GM18505 (cell line): ENCODE results near the gene LPCAT1.
"Not testable (repeated sequence)": the region's sequence is repeated elsewhere in the genome, so short reads cannot be mapped to it uniquely, and the experiment has no call there.

Experiments used
- ATAC-seq: cut with Tn5 transposase; IDR thresholded peaks from one replicate; pipeline ENCODE4 v1.9.1; 2021; ENCODE audit not compliant: unreplicated experiment
- POLR2A ChIP-seq: IDR thresholded peaks from 4 replicates; pipeline ENCODE4 v1.6.1; 2011; ENCODE audit warnings: borderline replicate concordance; ENCODE audit not compliant: insufficient read depth, insufficient read length; ENCODE audit errors: extremely low read depth

The LPCAT1 gene

DNA sequence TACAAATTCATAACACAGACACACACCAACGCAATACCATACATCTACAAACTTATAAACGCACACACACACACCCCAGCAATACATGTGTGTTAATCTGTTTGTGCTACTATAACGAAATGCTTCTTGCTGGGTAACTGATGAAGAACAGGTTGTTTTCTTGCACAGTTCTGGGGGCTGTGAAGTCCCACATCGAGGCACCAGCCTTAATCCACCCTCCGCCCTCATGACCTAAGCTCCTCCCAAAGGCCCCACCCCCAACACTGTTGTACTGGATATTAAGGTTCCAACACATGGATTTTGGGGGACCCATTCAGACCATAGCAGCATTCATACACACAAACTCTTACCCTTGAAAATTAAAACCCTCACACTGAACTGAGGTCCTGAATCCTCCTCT lies 38.8 kb upstream of the LPCAT1 start:
- ATAC-seq: no peak
- TF ChIP-seq POLR2A: no peak

DNA sequence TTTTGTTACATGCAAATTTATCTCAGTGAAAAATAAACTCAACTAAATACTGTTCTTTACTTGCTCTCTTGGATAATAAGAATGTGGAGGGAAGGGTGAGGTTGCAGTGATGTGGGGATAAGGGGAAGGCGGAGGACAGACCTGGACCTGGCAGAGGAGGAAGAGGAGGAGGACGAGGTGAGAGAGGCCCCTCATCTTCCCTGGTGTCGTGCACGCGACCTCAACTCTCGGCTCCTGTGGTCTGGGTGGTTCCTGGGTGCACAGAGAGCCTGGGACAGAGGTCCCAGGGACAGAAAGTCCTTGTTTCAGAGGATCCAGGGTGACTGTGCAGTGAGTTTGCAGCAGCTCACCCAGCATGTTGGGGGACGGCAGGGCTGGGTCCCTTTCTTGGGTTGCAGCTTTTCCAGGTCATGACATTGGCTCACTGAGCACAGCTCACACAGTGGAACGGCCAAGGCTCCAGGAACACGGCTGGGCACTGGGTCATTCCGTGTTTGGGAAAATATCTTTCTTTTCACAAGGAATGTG lies 37.7 kb upstream of the LPCAT1 start:
- no peak for ATAC-seq
- TF ChIP-seq POLR2A: no peak

DNA sequence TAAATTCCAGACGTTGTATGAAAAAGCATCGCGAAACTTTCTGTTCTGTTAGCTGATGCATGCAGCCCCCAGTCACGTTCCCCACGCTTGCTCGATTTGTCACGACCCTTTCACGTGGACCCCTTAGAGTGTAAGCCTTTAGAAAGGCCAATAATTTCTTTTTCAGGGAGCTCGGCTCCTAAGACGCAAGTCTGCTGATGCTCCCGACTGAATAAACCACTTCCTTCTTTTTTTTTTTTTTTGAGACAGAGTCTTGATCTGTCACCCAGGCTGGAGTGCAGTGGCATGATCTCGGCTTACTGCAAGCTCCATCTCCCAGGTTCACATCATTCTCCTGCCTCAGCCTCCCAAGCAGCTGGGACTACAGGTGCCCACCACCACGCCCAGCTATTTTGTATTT lies 36.7 kb upstream of the LPCAT1 start:
- ATAC-seq: not testable (repeated sequence)

DNA sequence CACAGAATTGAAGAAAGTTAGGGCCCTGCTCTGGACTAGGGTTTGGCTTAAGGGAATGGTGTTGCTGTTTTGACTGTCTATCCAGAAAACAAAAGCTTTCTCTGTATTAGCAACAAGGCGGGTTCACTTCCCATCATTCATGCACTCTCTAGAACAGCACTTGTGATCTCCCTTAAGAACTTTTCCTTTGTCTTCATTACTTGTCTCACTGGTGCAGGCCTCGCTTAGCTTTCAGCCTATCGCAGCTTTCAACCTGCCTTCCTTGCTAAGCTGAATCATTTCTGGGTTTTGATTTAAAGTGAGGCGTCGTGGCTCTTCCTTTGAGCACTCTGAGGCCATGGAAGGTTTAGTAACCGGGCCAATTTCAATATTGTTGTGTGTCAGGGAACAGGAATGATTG lies 35.2 kb upstream of the LPCAT1 start:
- no peak for ATAC-seq
- no peak for TF ChIP-seq POLR2A

DNA sequence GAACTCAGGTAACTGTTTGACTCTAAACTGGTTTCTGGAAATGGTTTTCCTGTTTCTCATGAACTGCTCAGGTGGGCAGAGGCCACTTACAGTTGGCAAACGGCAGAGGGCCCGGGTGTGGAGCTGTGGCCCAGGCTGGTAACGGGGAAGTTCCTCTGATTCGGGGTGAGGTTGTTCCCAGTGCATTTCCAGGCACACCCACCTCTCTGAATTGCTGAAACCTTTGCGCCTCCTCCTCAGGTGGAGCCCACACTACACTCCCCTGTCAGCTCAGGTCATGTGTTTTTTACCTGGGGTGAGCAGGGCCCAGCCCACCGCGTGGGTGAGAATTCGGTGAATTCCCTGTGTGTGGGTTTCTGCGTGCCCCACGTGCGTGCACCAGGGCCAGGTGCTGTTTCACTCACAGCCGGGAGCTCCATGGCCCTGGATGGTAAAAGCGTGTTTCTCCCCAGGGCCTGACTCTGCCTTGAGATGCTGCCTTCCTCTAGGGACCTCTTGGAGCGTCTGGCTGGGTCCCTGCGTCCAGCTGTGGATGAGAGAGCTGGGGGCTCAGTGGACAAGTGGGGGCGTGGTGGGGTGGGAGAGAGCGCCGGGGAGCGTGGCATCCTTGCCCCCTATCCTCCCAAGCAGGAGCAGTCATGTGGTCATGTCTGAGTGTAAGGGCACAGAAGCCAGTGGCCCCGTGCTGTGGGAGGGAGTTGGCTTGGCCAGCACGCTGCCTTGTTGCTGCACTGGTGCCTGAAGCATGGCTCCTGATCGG lies 33.5 kb upstream of the LPCAT1 start:
- no peak for ATAC-seq
- no peak for TF ChIP-seq POLR2A

DNA sequence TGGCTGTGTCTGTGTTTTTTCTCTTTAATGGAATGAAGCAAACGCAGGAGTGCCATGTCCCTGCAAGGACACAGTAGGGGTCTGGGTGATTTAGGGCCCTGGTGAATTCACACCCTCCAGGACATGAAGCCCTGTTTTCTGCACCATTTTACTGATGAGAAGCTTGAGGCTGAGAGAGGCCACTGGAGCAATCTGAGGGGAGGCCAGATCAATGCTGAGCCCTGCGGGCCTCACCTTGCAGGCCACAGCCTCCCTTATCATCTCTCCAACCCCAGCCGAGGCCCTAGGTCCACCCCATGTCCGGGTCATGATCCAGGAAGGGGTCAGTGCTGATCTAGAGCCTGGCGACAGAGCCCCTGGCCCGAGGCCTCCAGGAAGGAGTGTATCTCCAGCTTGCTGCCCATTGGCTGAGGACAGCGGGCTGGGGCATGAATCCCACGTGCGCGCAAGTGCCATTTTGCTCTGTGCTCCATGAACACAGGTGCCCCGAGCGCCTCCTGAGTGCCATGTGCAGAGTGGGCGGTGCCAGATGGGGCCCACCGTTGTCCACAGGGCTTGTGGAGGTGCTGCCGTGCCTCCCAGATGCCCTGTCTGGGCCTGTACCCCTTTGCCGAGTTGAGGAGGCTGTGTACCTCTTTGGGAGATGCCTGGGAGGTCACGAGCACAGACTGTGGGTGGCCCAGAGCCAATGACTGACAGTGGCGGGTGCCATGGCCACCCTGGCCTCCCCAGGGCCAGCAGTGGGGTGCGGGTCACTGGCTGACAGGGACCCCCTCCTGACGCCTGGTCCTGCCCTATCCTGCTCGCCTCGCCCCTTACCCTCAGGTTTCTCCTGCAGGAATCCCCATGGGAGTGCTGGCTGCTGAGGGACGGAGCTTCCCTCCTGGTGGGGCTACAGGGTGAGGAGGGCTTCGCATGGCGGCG lies 32.3 kb upstream of the LPCAT1 start:
- no peak for TF ChIP-seq POLR2A

DNA sequence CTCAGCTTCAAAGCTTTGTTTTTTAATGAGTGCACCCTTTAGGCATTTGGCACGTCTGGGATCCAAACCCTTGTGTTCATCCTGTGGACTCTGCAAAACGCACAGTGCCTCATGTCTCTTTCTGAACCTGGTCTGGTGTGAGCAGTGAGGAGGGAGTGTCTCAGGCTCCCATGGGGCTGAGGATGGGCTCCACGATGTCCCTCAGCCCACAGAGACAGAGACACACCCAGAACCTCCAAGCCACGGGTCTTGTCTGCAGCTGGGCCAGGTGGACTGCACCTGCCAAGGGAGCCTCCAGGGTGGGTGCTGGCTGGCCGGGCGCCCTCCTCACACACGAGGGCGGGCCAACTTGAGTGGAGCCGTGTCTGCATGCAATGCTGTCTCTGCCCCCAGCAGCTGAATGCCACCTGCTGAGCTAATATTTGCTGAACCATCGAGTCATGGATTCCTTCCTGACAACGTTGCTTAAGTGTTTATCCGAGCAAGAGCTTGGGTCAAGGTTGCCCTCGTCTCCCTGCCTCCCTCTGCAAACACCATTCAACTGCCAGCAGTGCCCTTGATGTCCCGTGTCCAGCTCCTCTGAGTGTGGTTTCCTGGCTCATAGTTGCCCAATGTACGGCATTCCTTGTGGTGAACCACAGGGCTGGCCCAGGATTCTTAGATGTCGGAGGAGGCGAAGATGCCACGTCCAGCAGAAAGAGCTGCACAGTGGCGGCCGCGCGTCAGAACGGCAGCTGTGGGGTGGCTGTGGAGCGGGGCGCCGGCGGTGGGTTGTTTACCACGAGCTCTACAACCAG lies 31.4 kb upstream of the LPCAT1 start:
- no peak for TF ChIP-seq POLR2A
- ATAC-seq: no peak

More for the DNA sequence above, 32.3 kb upstream of the LPCAT1 start:
- ATAC-seq: no peak

DNA sequence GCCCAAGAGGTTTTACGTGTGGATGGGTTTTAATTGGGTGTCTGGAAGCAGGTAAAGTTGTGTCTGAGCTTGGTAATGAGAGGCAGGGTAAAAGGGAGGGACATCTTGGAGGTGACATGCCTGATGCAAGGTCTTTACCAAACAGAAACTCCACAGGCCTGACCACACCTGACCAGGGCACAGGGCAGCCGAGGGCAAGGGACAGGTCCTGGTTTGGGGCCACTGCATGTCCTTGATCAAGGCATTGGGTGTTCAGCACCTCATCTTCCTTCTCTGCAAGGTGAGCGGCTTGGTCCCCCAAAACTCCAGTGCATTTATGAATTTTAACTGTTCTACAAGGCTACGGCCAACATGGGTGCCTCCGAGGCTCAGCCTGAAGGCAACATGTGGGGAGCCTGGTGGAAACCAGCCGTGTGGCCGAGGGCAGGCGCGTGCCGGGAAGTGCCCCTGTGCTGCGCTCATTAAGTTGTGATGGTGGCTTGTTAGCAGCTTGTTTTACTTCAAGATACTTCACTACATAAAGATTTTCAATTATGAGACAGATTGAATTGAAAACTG lies 30.7 kb upstream of the LPCAT1 start:
- no peak for TF ChIP-seq POLR2A
- ATAC-seq: no peak

DNA sequence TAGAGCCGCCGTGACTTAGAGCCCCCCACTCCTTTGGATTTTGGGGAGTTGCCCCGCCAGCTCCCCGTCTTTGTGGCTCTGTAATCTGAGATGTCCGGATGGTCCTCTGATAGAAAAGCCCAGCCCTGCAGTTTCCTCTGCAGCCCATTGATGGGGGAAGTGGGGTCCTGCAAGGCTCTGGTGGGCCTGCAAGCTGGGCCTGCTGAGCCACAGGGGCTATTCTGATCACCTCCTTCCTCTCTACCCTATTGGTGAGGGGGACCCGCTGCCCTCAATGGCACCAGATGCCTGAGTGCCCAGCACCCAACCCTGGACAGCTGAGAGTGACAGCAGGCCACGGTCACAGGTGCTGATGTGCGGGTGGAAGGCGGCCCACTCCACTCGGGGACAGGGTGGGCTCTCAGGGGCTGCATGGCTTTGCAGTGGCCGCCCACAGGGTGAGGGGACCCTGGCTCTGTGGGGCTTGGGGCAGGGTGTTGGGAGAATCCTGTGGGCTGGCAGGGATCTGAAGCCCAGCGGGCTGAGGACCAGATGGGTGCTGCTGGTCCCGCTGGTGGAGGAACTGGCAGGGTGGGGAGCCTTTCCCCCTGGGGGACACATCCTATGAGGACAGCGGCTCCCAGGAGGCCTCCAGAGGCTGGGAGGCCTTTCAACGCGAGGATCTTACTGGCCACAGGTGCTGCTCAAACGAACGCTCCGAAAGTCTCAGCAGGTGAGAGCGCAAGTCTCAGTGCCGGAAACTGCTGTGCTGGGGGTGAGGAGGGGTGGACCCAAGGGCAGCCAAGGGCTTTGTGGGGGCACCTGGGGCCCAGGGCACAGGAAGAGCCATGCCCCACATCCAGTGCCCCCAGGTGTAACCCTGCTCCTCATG lies 30.0 kb upstream of the LPCAT1 start:
- TF ChIP-seq POLR2A: no peak

DNA sequence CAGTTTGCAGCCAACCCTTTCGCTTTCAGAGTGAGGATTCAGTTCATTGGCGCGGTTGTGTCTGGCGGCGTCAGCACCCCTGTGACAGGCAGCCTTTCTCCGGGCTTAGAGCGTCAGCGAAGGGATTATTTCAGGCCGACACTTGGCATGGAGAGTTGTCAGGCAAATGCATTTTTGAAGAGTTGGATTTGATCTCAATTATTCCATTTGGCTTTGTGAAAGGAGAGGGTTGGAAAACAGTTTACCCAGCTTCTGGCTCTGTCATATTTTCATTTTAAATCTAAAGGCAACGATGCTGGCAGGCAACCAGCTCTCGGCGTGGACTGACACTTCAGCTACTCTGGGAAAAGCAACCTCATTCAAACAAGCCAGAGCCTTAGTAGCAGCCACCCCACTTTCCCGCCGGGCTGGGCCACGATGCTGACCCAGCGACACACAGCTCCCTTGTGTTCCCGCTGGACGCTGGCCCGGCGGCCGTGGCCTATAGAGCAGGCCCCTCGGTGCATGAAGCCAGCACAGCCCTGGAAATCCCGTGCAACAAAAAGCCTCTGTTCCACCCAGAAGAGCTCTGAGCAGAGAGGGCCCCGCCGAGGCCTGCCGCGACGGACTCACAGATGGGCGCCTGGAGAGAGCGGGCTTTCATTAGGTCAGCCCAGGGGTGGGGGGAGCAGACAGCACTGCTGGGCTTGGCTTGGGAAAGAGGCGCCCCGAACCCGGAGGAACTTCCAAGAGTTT lies 28.9 kb upstream of the LPCAT1 start:
- ATAC-seq: no peak
- TF ChIP-seq POLR2A: no peak

More for the DNA sequence above, 30.0 kb upstream of the LPCAT1 start:
- no peak for ATAC-seq

DNA sequence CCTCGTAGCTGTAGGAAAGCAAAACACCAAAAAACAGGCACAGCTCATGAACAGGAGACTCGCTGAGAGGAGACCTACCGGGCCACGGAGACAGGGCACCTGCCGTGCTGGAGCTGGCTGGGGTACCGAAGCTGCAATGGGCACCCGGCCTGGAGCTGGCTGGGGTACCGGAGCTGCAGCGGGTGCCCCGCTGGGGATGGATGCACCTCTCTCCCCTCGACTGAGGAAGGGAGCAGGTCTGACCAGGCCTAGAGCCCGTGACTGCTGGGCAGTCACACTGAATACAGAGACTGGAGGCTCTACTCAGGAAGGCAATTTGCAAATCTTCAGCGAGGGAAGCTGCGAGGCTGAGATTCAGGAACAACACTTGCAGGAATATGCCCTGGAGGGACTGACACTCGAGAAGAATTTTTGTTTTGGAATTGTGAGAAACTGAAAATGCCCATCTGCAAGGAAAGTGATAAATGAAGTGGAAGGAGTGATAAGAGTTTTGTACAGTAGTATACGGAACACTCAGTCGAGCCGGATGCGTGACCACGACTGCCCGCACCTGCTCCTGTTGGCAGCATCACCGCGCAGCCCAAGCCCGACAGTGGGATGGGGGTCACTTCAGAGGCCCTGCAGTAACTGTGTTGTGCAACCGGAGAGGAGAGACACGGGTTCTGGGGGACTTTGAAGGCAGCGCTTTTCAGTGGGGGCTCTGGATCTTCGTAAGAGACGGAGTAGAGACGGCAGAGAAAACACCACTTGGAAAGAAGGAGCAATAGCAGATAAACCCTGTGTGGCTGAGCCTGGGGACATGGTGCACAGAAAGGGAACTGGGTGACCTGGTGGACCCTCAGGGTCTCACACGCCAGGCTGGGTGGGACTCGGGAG lies 27.9 kb upstream of the LPCAT1 start:
- no peak for TF ChIP-seq POLR2A

More for the DNA sequence above, 27.9 kb upstream of the LPCAT1 start:
- no peak for ATAC-seq
